SKM-1 (cell line): Measurements from ENCODE around the gene NPDC1.
A peak's percentile ranks its signal among the peaks of the same experiment; 100 is the strongest.
"Not testable (repeated sequence)": the region's sequence is repeated elsewhere in the genome, so short reads cannot be mapped to it uniquely, and the experiment has no call there.

Experiments
- DNase-seq: peaks from one replicate; lab custom pipeline; 2025; ENCODE audit not compliant: unreplicated experiment; lab: John Stamatoyannopoulos, UW

Gene NPDC1

GRCh38 chr9:137013571-137013940 is 32.4 kb downstream of the NPDC1 start:
- DNase-seq = no peak

- DNase-seq = no peak
These were observed 33.0 kb downstream of the NPDC1 start for GRCh38 chr9:137012694-137013570.

DNA sequence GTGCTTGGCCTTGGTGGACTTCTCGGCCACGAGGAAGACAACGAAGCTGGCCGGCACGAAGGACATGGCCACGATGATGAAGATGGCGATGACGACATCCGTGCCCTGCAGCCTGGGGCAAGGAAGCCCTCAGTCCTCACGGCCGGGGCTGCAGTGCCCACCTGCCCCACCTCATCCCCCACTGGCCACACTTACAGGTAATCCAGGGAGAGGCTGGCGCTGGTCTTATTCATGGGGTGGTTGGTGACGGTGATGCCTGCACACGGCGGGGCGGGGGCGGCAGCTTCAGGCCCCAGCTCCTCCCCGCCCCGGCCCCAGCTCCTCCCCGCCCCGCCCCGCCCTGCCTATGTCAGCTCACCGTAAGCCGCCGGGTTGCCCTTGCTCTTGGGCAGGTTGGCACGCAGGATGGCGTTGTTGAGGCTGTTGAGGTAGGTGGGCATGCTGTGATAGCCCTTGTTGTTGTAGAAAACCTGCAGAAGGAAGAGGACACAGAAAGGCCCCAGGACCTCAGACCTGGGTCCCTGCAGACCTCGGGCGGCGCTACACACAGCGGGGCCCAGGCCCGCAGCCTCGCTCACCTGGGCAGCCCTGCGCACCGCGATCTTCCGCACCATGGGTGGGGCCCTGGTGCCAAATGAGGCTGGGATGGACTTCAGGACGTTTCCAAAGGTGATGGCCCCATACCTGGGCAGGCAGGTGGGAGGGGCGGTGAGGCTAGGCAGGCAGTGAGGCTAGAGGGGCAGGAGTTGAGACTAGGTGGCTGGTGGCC is 33.9 kb downstream of the NPDC1 start:
- no peak for DNase-seq

GRCh38 chr9:137011156-137011555 is 34.8 kb downstream of the NPDC1 start:
- DNase-seq = no peak

- no peak for DNase-seq
These were observed 35.8 kb downstream of the NPDC1 start for GRCh38 chr9:137009938-137010732.

DNA sequence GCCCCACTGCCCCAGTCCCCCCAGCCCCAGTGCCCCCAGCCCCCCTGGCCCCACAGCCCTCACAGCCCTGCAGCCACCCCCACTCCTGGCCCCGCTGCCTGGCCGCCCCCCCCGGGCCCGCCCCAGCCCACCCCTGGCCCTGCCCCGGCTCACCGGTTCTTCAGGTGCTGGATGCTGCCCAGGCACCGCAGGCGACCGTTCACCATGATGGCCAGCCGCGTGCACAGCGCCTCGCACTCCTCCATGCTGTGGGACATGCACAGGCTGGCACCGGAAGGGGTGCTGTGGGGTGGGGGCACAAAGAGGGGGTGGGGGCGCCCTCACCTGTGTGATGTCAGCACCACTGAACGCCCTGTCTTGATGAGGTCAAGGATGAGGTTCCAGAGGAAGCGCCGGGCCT is 36.8 kb downstream of the NPDC1 start:
- DNase-seq = no peak

- no peak for DNase-seq
These were observed 37.7 kb downstream of the NPDC1 start for GRCh38 chr9:137008312-137008711.

DNA sequence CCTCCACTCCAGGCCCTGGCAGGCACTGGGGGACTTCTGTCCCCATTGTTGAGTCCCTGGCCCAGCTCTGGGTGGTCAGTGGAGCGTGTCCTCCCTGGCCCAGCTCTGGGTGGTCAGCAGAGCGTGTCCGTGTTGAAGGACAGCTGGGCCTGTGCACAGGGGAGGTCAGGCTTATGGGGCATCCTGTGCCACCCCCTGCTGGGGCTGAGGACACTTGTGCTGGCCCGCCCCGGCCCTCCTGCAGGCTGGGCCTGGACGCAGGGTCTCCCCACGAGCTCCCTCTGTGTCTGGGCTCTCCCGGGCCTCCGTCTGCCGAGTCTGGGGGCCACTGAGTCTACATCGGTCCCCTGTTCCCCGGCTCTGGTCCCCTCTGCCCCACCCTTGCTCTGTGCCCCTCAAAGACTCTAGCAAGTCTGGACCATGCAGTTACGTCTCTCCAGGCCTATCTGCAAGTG is 38.1 kb downstream of the NPDC1 start:
- no peak for DNase-seq

- DNase-seq = no peak
These were observed 38.7 kb downstream of the NPDC1 start for GRCh38 chr9:137007108-137007815.

DNA sequence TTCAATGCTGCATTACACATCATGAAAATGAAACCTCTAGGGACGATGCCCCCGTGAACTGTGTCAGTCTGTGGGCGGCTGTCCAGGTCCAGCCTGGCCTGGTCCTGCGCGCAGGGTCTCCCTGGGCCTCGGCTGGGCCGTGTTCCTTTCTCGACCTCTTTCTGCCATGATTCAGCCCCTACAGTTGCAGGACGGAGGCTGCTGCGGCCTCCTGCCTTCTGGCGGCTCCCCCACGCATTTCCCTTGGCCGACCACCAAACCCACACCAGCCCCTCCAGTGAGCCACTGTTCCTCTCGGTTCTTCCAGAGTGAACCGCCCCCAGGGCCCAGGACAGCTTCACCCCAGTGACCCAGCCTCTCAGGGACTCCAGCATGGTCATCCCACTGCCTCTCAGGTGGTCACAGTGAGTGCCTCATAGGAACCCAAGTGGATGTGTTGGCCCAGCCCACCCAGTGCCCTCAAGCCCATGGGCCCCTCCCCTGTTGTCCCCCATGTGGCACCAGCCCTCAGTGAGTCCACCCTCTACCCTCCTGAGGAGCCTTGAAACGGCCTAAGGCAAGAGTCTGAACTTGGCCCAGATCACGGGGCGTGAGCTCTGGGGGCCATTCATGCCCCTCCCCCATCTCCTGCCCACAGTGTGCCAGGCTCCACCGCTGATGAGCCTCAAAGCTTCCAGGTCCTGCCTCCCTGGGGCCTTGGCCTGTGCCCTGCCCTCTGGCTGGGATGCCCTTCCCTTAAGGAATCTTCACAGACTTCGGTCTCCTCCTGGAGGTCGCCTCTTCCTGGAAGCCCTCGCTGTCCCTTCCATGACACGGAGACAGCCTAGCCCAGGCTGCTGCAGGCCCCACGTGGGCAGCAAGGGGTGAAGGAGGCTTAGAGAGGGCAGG is 39.6 kb downstream of the NPDC1 start:
- no peak for DNase-seq

- not testable (repeated sequence) for DNase-seq
These were observed 41.7 kb downstream of the NPDC1 start for GRCh38 chr9:137004285-137004684.

- DNase-seq = no peak
These were observed 43.3 kb downstream of the NPDC1 start for GRCh38 chr9:137002646-137003041.

- DNase-seq = no peak
These were observed 43.9 kb downstream of the NPDC1 start for GRCh38 chr9:137001857-137002645.

- peak; percentile 85 for DNase-seq
These were observed 45.6 kb downstream of the NPDC1 start for GRCh38 chr9:137000177-137000930.

GRCh38 chr9:136997830-136998234 is 48.1 kb downstream of the NPDC1 start:
- DNase-seq = no peak

DNA sequence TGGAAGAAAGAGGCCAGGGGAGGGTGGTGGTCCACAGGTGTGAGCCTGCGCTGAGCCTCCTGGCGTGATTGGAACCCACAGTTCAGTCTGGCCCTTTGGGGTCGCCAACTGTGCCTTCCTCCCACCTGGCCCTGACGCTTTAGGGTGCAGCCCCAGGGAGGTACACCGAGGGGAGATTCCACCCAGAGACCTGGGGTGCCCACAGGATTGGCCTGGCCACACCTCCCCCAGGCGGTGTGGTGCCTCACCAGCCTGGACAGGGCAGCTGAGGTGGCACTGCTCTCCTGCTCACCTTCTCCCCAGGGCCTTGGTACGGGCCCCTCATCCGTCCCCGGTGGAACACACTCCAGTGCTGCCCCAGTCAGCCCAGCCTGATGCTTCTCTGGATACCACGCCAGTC is 48.6 kb downstream of the NPDC1 start:
- DNase-seq = no peak

DNA sequence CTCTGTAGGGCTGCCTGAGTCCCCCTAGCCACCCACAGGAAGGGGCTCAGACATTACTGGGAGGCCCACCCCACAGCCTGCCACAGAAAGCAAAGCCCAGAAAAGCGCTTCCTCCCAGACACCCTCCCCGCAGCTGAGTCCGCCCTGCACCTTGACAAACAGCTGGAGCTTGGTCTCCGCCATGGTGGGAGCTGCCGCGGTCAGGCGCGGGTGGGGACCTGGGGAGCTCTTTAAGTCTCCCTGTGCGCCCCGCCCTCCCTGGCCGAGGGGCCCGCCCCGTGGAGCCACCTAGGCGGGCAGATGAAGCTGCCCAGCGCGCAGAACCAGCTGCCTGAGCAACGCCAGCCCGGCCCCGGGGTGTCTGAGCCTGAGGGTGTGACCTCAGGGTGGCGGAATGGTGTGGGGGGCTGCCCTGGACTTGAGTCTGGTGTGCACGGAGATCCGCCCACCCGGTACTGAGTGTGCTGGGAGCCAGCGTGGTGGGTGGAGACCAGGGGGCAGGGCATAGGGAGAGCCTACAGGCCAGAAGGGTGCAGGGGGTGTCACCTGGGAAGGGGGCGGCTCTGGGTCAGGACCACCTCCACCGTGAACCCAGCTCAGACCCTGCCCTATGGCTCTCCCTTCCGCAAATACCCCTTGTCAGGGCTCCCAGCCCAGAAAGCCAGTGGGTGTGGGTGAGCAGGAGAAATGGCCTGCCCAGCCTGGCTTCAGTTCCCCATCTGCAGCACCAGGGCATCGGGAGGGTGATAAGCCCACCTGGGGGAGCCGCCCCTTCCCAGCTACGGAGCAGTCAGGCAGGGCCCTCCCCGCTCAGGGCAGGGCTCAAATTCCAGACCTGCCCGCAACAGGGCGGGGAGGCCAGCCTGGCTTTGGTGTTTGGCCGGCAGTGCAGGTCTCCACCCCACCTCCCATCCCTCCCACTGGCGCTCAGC is 49.4 kb downstream of the NPDC1 start, which contains the start of gene CLIC3:
TSS of gene CLIC3 (minus strand) at position 208 of the 932 bp plus-strand sequence. CDS start at position 183, 25 bp downstream.
- no peak for DNase-seq
